Measurements from ENCODE around the gene TYROBP.

TYROBP gene

DNA sequence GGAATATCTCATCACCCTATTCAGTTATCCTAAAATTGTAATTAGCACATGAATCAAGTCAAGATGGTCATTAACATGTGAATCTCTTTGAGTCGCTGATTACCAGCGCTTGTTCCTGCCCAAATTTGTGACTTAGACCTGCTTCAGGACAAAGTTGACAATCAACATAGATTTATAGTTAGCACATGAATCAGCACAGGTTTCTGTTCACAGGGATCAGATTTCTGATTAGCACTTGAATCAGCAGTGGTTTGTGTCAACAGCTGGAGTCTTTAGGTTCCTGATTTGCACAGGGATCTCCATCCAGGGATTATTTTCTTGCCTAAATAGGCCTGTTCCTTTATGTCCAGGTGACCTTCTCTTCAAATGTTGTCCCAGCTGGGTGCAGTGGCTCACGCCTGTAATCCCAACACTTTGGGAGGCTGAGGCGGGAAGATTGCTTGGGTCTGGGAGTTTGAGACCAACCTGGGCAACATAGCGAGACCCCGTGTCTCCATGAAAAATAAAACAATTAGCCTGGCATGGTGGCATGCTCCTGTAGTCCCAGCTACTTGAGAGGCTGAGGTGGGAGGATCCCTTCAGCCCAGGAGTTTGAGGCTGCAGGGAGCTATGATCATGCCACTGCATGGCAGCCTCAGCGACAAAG is 24.3 kb upstream of the TYROBP start:
- peak overlapping the region; percentile 49 for H3K4me2 ChIP-seq (ENCODE audit: low read depth, low read length, poor library complexity, severe bottlenecking)

DNA sequence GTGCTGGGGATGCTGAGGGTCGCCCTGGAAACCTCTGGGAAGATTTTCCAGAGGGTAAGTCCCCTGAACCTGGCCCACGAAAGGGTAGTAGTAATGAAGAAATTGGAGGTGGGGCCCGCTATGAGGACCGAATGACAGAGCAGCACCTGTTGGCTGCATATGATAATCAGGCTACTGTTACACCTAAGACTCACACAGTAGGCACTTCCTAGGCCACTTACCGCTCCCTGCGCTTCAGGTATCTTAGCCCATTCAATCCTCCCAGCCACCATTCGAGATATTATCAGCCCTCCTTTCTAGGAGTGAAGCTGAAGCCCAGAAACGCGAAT is 23.7 kb upstream of the TYROBP start:
- no peaks in the 10 kb centered on the region for H3K79me2 ChIP-seq (ENCODE audit: insufficient read depth, low read length)
- peak overlapping the region; percentile 64 for H2AFZ ChIP-seq (ENCODE audit: low read depth, low read length, severe bottlenecking)
- H3K4me3 ChIP-seq (ENCODE audit: insufficient read depth, low read length, poor library complexity, severe bottlenecking), result peak overlapping the region; percentile 12
- H3K9ac ChIP-seq (ENCODE audit: low read length), result peak overlapping the region; percentile 27; the same call in 1 of the 2 replicates
- H4K20me1 ChIP-seq (ENCODE audit: low read depth, low read length), result no peaks in the 10 kb centered on the region
- H3K27me3 ChIP-seq (ENCODE audit: low read length), result no peaks in the 10 kb centered on the region
- no peaks in the 10 kb centered on the region for H3K36me3 ChIP-seq (ENCODE audit: low read length)
- H3K27ac ChIP-seq (ENCODE audit: low read depth, low read length), result no peak overlapping the region
- H3K9me2 ChIP-seq (replicated peaks; ENCODE audit: insufficient read depth, low read length), result no peaks in the 10 kb centered on the region
- H3K4me2 ChIP-seq (ENCODE audit: low read depth, low read length, poor library complexity, severe bottlenecking), result peak overlapping the region; percentile 49
- H3F3A ChIP-seq (ENCODE audit: insufficient read depth), result peaks cover 12% of the 10 kb centered on the region
- no peak for TF ChIP-seq EZH2phosphoT487 (conservative IDR thresholded peaks at IDR 0.05; ENCODE audit: low read length)
- TF ChIP-seq, protein P1, sequence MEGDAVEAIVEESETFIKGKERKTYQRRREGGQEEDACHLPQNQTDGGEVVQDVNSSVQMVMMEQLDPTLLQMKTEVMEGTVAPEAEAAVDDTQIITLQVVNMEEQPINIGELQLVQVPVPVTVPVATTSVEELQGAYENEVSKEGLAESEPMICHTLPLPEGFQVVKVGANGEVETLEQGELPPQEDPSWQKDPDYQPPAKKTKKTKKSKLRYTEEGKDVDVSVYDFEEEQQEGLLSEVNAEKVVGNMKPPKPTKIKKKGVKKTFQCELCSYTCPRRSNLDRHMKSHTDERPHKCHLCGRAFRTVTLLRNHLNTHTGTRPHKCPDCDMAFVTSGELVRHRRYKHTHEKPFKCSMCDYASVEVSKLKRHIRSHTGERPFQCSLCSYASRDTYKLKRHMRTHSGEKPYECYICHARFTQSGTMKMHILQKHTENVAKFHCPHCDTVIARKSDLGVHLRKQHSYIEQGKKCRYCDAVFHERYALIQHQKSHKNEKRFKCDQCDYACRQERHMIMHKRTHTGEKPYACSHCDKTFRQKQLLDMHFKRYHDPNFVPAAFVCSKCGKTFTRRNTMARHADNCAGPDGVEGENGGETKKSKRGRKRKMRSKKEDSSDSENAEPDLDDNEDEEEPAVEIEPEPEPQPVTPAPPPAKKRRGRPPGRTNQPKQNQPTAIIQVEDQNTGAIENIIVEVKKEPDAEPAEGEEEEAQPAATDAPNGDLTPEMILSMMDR (IDR thresholded peaks at IDR 0.05; ENCODE audit: insufficient read depth, low read length, poor library complexity, severe bottlenecking), result no peak
- no peaks in the 10 kb centered on the region for H3K9me3 ChIP-seq (ENCODE audit: insufficient read depth, low read length)

More for the DNA sequence above, 24.3 kb upstream of the TYROBP start:
- Histone ChIP-seq H3K27ac (ENCODE audit: low read depth, low read length) (no peak overlapping the region), H3K79me2 (ENCODE audit: insufficient read depth, low read length) (no peaks in the 10 kb centered on the region), H3F3A (ENCODE audit: insufficient read depth) (peaks cover 12% of the 10 kb centered on the region), H2AFZ (ENCODE audit: low read depth, low read length, severe bottlenecking) (peak overlapping the region; percentile 64), H3K4me3 (ENCODE audit: insufficient read depth, low read length, poor library complexity, severe bottlenecking) (no peak overlapping the region), H3K27me3 (ENCODE audit: low read length) (no peaks in the 10 kb centered on the region), H3K9ac (ENCODE audit: low read length) (peak overlapping the region; percentile 27; the same call in 1 of the 2 replicates), H3K36me3 (ENCODE audit: low read length) (no peaks in the 10 kb centered on the region), H3K9me3 (ENCODE audit: insufficient read depth, low read length) (no peaks in the 10 kb centered on the region), H3K9me2 (replicated peaks; ENCODE audit: insufficient read depth, low read length) (no peaks in the 10 kb centered on the region), H4K20me1 (ENCODE audit: low read depth, low read length) (no peaks in the 10 kb centered on the region)
- no peak for TF ChIP-seq EZH2phosphoT487 (conservative IDR thresholded peaks at IDR 0.05; ENCODE audit: low read length)
- TF ChIP-seq, protein P1 (IDR thresholded peaks at IDR 0.05; ENCODE audit: insufficient read depth, low read length, poor library complexity, severe bottlenecking), result no peak

DNA sequence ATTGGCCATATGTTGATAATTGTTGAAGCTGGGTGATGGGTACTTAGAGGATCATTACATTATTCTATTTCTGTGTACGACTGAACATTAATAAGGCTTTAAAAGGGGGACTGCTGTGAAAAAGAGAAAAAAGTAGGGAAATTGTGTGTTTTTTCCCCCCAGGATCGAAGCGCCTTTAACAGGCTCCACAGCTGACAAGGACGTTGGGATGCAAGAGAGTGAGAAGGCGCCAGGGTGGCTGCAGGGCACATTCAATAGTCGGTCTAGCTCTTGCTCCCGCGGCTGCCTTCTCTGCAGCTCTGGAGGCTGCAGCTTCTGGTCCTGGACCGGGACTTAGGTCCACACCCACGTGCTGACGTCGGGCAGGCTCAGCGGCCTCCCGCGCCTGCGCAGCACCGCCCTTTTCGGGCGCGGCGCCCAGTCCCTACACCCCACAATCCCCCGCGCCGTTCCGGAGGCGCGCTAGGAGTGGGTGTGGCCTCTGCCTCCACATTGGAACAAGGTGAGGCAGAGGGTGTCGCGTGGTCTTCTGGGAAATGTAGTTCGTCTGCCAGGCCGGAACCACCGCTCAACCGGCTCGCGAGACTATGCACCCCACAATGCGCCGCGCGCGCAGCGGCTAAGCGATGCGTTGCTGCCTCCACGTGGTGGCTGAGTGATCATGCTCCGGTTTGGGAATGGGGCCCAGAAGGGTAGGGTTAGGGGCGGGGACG is 23.2 kb upstream of the TYROBP start:
- no peaks in the 10 kb centered on the region for H3K36me3 ChIP-seq (ENCODE audit: low read length)
- no peaks in the 10 kb centered on the region for H3K79me2 ChIP-seq (ENCODE audit: insufficient read depth, low read length)
- H3K4me3 ChIP-seq (ENCODE audit: insufficient read depth, low read length, poor library complexity, severe bottlenecking), result peak overlapping the region; percentile 67
- no peaks in the 10 kb centered on the region for H3K9me2 ChIP-seq (replicated peaks; ENCODE audit: insufficient read depth, low read length)
- no peaks in the 10 kb centered on the region for H3K9me3 ChIP-seq (ENCODE audit: insufficient read depth, low read length)
- peak overlapping the region; percentile 64 for H2AFZ ChIP-seq (ENCODE audit: low read depth, low read length, severe bottlenecking)
- H4K20me1 ChIP-seq (ENCODE audit: low read depth, low read length), result no peaks in the 10 kb centered on the region
- H3K27me3 ChIP-seq (ENCODE audit: low read length), result no peaks in the 10 kb centered on the region
- TF ChIP-seq EZH2phosphoT487 (conservative IDR thresholded peaks at IDR 0.05; ENCODE audit: low read length), result no peak
- TF ChIP-seq, protein P1 (IDR thresholded peaks at IDR 0.05; ENCODE audit: insufficient read depth, low read length, poor library complexity, severe bottlenecking), result peak; percentile 90
- H3K9ac ChIP-seq (ENCODE audit: low read length), result peak overlapping the region; percentile 69
- H3F3A ChIP-seq (ENCODE audit: insufficient read depth), result peaks cover 12% of the 10 kb centered on the region
- H3K27ac ChIP-seq (ENCODE audit: low read depth, low read length), result peak overlapping the region; percentile 63
- peak overlapping the region; percentile 97 for H3K4me2 ChIP-seq (ENCODE audit: low read depth, low read length, poor library complexity, severe bottlenecking)

All from SU-DHL-6 (cell line).